AG08396 (cell line): ENCODE measurements around the gene CHMP6.
A peak's percentile ranks its signal among the peaks of the same experiment; 100 is the strongest.
"Not testable (repeated sequence)": the region's sequence is repeated elsewhere in the genome, so short reads cannot be mapped to it uniquely, and the experiment has no call there.

Experiments used
- DNase-seq: peaks from one replicate; pipeline ENCODE4 v3.0.0; 2012; ENCODE audit warnings: low spot score, mixed read lengths

The CHMP6 gene

GRCh38 chr17:81012574-81013447 is 21.2 kb downstream of the CHMP6 start:
- DNase-seq = no peak

GRCh38 chr17:81013642-81014041 is 22.0 kb downstream of the CHMP6 start:
- DNase-seq = no peak

- no peak for DNase-seq
Measured at GRCh38 chr17:81015136-81015535, 23.5 kb downstream of the CHMP6 start.

- DNase-seq = no peak
Measured at GRCh38 chr17:81016575-81016974, 24.9 kb downstream of the CHMP6 start.

GRCh38 chr17:81017330-81017729 is 25.7 kb downstream of the CHMP6 start:
- DNase-seq = not testable (repeated sequence)

GRCh38 chr17:81018044-81018802 is 26.6 kb downstream of the CHMP6 start:
- no peak for DNase-seq

GRCh38 chr17:81019563-81020442 is 28.2 kb downstream of the CHMP6 start:
- DNase-seq = no peak

GRCh38 chr17:81020443-81020766 is 28.8 kb downstream of the CHMP6 start:
- no peak for DNase-seq

- DNase-seq = peak; percentile 76
Measured at GRCh38 chr17:81020767-81021497, 29.3 kb downstream of the CHMP6 start.

GRCh38 chr17:81021531-81022343 is 30.1 kb downstream of the CHMP6 start:
- DNase-seq = no peak

GRCh38 chr17:81022344-81022676 is 30.7 kb downstream of the CHMP6 start:
- DNase-seq = no peak

GRCh38 chr17:81025065-81025740 is 33.6 kb downstream of the CHMP6 start:
- no peak for DNase-seq

GRCh38 chr17:81025741-81026129 is 34.1 kb downstream of the CHMP6 start:
- DNase-seq = no peak

GRCh38 chr17:81026266-81027036 is 34.8 kb downstream of the CHMP6 start:
- no peak for DNase-seq

GRCh38 chr17:81027038-81027437 is 35.4 kb downstream of the CHMP6 start:
- no peak for DNase-seq

GRCh38 chr17:81027591-81028505 is 36.2 kb downstream of the CHMP6 start:
- no peak for DNase-seq

- no peak for DNase-seq
Measured at GRCh38 chr17:81028506-81028858, 36.8 kb downstream of the CHMP6 start.

- no peak for DNase-seq
Measured at GRCh38 chr17:81029859-81030258, 38.2 kb downstream of the CHMP6 start.

GRCh38 chr17:81030312-81030711 is 38.7 kb downstream of the CHMP6 start:
- DNase-seq = not testable (repeated sequence)
